GM21515 (cell line): Measurements from ENCODE around the gene CDKN1B.

Experiments used
- ATAC-seq: cut with Tn5 transposase; IDR thresholded peaks from one replicate; pipeline ENCODE4 v1.9.1; 2021; ENCODE audit not compliant: unreplicated experiment

CDKN1B gene

DNA sequence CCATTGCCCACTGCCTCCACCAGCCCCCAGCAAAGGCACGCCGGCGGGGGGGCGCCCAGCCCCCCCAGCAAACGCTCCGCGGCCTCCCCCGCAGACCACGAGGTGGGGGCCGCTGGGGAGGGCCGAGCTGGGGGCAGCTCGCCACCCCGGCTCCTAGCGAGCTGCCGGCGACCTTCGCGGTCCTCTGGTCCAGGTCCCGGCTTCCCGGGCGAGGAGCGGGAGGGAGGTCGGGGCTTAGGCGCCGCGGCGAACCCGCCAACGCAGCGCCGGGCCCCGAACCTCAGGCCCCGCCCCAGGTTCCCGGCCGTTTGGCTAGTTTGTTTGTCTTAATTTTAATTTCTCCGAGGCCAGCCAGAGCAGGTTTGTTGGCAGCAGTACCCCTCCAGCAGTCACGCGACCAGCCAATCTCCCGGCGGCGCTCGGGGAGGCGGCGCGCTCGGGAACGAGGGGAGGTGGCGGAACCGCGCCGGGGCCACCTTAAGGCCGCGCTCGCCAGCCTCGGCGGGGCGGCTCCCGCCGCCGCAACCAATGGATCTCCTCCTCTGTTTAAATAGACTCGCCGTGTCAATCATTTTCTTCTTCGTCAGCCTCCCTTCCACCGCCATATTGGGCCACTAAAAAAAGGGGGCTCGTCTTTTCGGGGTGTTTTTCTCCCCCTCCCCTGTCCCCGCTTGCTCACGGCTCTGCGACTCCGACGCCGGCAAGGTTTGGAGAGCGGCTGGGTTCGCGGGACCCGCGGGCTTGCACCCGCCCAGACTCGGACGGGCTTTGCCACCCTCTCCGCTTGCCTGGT lies at the start of gene CDKN1B:
CDKN1B (plus strand) TSS at position 576 of the 793 bp plus-strand sequence. CDS start 472 bp downstream, outside the sequence.
- peak; percentile 38 for ATAC-seq

DNA sequence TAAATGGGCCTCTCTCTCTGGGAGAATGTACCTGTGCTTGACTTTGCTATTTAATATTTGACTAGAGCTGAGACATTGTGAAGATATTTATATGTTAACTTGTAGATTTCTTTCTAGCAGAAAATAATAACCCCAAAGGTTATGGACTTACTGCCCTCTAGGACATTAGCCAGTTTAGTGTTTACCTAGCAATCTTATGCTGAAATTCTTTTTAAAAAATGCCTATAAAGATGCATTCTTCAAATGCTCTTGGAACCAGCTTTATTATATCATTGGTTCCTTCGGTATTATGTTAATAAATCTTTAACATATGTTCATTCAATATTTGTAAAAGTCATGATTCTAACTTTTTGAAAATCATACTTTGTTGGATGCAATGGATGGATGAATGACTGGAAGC lies 49.2 kb upstream of the CDKN1B start:
- no peak for ATAC-seq

DNA sequence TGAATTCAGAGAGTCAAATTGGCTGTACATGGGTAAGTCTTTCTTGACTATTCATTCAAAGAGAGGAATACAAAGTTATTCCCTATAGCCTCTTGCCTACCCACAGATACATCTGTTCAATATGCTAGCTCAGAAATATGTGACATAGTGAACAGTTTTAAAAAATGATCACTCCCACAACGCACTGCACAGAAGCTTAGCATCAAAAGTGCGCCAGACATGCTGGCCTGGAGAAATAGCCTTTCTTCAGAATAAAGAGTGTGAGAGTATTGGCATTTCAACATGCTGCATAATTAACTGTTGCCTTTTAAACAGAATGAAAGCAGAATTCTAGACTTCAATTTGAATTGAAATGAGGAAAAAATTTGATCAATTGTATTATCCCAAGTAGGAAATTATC lies 48.1 kb upstream of the CDKN1B start:
- no peak for ATAC-seq

- ATAC-seq: no peak
Observed at GRCh38 chr12:12671850-12672660, 45.1 kb upstream of the CDKN1B start.

DNA sequence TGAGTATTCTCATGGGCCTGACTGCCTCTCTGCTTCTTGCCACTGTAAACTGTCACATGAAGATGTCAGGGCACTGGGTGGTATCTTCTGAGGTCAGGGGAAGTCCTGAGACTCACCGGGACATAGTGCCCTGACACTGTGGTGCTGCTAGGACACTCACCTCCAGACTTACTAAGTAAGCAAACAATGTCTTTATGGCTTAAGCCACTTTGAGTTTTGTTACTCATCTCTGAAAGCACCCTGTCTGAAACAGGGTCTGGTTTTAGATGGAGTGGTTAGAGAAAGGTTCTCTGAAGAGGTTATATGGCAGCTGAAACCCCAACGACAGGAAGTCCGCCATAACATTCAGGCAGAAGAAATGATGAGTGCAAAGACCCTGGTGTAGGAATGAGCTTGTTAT lies 43.9 kb upstream of the CDKN1B start:
- no peak for ATAC-seq

DNA sequence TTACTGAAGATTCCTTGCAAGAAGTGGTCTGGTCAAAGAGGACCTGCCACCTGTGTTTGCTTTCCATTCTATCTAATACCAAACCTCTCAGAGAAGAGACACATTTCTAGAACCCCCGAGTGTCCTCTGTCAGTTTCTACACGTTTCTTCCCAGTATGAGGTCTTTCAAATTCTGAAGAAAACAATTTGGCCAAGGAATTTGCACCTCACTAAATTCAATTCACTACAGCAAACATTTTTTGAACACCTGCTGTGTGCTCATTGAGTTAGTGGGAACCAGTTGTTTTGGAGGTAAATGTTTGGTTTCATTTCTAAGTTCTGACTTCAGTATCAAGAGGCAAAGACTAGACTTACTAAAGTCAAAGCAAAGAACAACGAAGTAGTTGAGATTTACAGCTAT lies 40.6 kb upstream of the CDKN1B start:
- ATAC-seq: no peak

DNA sequence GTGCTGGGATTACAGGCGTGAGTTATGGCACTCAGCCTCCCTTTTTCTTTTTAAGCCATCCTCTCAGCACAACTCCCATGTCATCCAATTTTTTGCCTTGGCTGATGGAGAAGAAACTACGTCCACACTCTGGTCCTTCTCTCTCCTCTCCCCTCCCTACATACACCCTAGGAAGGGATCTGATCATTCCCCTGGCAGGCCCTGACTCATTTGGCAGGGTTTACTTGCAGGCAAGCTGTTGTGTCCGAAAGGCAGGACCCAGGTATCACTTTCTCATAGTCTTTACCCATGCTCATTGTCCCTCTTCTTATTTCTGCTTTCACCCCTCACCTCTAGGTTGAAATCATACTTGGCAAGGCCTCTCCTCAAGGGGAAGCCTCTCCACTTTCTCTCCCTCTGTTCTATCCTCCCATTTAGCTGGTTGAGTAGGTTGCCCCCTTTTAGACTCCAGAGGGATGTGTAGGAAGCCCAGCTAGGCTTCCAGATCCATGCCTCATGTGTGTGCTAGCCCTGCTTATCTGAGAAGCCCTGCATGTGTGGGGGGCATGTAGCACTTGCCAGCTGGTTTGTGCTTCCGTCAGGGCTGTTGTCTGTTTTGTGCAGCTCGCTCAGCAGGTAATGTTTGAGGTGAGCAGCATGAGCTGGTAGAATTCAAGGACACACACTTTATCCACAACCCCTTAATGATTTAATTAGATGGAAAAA lies 36.0 kb upstream of the CDKN1B start:
- ATAC-seq: no peak

DNA sequence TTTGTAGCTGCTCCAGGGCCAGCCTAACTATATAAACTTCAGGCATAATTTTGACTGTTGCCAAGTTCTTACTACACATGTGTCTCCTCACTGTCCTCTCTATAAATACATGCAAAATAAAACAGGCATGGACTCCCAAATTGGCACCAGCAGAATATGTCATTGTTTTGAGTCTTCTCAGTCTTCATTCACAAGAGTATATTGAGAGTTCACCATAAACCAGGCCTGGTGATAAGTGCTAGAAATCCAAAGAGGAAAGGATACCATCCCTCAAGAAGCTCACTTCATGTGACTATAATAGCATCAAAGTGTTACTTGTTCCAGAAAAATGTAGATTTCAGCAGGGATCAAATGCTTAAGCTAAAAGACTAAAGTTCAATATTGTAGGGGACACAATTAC lies 34.9 kb upstream of the CDKN1B start:
- ATAC-seq: no peak

GRCh38 chr12:12683136-12683697 lies 34.0 kb upstream of the CDKN1B start:
- no peak for ATAC-seq

GRCh38 chr12:12683725-12684124 lies 33.4 kb upstream of the CDKN1B start:
- no peak for ATAC-seq

DNA sequence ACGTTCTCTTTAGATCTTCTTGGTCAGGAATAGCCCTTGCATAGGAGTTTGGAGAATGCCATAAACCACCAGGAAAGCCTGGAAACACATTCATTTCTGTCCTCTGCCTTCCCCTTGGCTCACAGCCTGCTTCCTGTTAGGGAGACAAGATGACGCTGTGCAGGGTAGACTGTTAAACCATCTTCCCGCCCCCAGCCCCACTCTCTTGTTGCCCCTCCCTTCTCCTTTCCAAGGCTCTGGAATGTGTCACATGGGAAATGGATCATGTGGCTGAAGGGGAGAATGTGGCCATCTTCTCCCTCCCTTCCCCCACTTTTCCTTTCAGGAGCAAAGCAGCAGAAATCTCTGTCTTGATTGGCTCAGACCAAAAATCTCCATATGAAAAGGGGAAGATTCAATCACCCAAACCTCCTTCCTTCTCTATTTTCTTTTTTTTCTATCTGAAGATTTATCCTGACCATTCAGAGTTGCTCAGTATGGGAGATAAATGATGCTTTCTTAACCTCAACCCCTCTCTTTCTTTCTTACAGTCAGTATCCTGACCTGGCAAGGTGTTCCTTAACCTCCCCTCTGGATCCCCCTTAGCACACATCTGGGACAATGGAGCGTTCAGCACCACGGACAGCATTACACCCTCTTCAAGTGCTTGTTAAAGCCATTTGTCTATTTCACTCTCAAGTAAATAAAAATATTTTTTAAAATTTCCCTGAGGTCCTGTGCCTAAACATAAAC lies 32.6 kb upstream of the CDKN1B start:
- ATAC-seq: no peak

DNA sequence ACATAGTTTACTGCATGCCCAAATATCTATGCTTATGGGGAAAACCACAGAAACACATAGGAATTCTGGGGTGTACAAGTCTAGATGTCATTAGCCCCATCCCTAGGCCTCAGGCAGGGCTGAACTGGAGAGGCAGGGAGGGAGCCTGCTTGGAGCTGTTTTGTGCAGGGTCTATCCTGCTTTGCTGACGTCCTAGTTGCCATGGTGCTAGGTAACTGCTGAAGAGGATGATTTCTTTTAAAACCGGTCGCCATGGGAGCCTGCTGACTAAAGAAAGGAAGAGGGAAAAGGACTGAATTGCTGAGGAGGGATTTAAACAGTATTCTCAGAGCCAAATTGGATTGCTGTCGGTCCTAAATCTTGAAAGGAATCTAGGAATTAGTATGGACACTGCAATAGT lies 31.9 kb upstream of the CDKN1B start:
- ATAC-seq: no peak

DNA sequence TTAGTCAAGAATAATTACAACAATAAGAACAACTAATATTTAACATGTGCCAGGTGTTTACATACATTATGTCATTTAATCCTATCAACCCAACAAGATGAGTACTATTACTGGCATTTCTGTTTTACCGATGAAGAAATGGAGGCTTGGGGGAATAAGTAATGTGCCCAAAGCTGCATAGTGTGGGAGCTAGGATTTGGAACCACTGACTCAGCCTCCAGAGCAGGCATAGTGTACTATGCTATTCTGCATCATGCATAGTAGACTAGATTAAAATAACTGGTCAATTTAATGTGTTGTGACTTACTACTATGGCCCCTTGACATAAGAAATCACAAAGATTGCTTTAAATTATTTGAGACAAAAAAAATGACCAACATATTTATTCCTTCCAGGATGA lies 30.7 kb upstream of the CDKN1B start:
- no peak for ATAC-seq

- ATAC-seq: no peak
Observed at GRCh38 chr12:12686925-12687324, 30.2 kb upstream of the CDKN1B start.

DNA sequence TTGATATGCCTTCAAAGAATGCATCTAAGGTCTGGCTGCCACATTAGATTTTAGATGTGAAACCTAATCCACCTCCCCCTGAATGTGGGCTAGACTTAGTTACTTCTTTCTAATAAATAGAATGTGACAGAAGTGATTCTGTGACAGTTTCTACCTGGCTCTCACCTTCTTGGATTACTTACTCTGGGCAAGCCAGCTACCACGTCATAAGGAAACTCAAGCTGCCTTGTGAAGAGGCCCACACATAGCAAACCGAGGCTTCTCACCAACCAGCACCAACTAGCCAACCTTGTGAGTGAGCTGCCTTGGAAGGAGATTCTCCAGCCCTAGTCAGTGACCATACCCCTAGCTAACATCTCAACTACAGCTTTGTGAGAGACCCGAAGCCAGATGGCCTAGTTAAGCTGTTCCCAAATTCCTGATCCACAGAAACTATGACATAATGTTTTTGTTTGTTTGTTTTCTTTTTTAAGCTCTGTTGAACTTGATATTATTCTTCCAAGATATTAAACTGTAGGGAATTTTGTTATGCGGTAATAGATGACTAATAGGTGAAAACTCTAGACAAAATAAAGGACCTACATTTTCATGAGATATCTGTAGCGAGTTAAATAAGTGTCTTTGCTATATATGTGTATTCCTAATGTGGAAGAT lies 27.4 kb upstream of the CDKN1B start:
- no peak for ATAC-seq

DNA sequence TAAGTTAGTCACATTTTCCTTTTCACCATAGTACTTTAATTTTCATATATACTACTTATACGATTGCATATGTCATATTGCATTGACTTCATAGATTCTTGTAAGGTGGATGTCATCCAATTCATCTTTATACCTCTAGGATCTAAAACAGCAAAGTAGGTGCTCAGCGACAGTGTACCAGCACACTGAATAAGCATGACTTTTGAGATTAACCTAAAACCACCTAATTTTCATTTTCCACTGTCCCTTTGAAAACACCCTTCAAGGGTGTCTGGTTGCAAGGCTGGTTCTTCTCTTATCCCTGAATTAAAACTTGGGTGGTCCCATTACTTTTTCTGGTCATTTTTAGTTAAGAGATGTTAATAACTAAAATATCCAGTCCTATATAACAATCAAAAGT lies 25.6 kb upstream of the CDKN1B start:
- no peak for ATAC-seq

- no peak for ATAC-seq
Observed at GRCh38 chr12:12693111-12693671, 24.0 kb upstream of the CDKN1B start.

DNA sequence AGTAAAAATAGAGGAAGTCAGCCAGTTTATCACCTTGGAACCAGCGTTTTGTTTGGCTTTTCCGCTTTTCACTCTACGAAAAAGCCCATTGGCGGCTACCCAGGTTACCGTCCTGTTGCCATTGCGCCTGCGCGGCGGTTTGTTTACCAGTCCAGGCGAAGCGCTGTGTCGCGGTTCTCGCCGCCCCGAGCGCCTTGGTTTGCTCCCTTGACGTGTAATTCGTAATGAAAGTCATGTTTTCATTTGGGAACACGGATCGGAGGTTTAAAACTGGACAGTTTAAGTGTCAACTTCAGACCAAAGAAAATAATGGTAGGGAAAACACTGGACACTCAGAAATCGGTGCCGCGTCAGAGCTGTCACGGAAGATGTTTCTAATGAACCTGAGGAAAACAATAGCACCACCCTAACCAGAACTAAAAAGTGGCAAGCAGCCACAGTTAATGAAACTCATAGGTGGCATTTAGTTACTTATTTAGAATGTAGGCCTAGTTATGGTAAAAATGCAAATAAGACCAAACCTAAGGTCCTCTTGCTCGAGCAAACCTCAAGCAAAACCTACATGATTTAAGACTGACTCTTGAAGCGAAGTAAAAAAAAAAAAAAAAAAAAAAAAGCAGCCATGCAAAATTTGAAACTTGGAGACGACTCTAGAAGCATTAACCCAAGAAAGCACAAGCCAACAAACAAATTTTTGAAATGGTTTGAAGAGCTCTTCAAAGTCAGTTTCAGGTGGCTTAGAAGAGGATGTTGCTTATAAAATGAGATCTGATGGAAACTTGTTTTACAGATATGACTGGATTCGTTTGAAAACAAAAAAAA lies 20.4 kb upstream of the CDKN1B start:
- ATAC-seq: peak; percentile 68

- no peak for ATAC-seq
Observed at GRCh38 chr12:12699345-12699744, 17.8 kb upstream of the CDKN1B start.
